Activated naive CD4-positive, alpha-beta T cell treated with anti-CD3 and anti-CD28 coated beads for 36 hours (primary cell): ENCODE data around the gene DENND1A. TPM values are rescaled to one million over a fixed set of nuclear protein-coding genes. Genes with fewer than 3 reads are reported as not detected.

Experiments used
- CTCF ChIA-PET: fragments of 350-600 bp; sonication (Branson Sonifier 250); formaldehyde crosslinking; loops from one replicate; lab custom pipeline; 2021; ENCODE audit warnings: antibody characterized with exemption; lab: Charles Lee
- DNase-seq: peaks from one replicate; pipeline ENCODE4 v3.0.0-alpha.2; 2020
- H3K27ac Mint-ChIP-seq: one replicate; pipeline ENCODE4 v1.8.0; 2021; ENCODE audit warnings: mild to moderate bottlenecking, mixed read lengths
- H3K27me3 Mint-ChIP-seq: one replicate; pipeline ENCODE4 v1.8.0; 2021; ENCODE audit warnings: low read depth, mixed read lengths
- H3K36me3 Mint-ChIP-seq: one replicate; pipeline ENCODE4 v1.8.0; 2021; ENCODE audit warnings: low read depth, mixed read lengths
- H3K4me1 Mint-ChIP-seq: one replicate; pipeline ENCODE4 v1.8.0; 2021; ENCODE audit warnings: low read depth, mixed read lengths
- H3K4me3 Mint-ChIP-seq: one replicate; pipeline ENCODE4 v1.8.0; 2021; ENCODE audit warnings: mild to moderate bottlenecking, moderate library complexity, mixed read lengths
- H3K9me3 Mint-ChIP-seq: one replicate; pipeline ENCODE4 v1.8.0; 2021; ENCODE audit warnings: mixed read lengths
- intact Hi-C: fragments of 100-400 bp; cut with micrococcal nuclease; formaldehyde crosslinking; loops from one replicate; pipeline ENCODE4 v1.15.1; 2023
- total RNA-seq, 2 experiments: library from RNA; stranded (reverse); gene quantifications; one replicate each; pipeline ENCODE4 v1.2.3, GENCODE V29; 2021

The DENND1A gene
- total RNA-seq, 2 experiments from 2014 or later: 28.4 to 29.6 TPM

DNA sequence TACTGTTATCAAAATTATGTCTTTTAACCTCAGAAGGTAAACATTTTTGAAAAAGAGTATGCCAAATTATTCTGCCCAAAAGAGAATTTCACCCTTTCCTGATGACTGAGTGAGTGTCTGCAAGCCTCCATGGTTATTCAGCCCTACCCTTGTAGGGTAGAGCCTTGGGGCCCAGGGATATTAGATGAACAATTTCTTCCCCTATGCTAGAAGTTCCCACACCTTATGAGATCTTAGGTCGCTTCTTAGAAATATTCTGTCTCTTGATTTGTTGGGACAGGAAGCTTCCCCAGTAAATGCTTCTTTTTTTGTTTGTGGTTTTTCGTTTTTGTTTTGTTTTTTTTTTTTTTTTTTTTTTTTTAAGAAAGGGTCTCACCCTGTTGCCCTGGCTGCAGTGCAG, 570.8 kb downstream of the DENND1A start:
- Mint-ChIP-seq H3K27me3 (peaks cover under 1% of the 10 kb centered on the region), H3K4me1 (peaks cover 4% of the 10 kb centered on the region), H3K27ac (no peak overlapping the region), H3K9me3 (no peaks in the 10 kb centered on the region), H3K4me3 (no peak overlapping the region), H3K36me3 (no peaks in the 10 kb centered on the region)
- no peak for DNase-seq
- intact Hi-C loops: no loop called here
- CTCF ChIA-PET: interaction anchor here (1.0 to 2.3 kb wide), 3 partner anchors 9 to 278 kb away, joined by 3 to 10 read pairs (median 5); no protein-coding TSS in a partner anchor

GRCh38 chr9:123358181-123358905, 571.6 kb downstream of the DENND1A start:
- Mint-ChIP-seq H3K4me1 (peaks cover 6% of the 10 kb centered on the region), H3K9me3 (no peaks in the 10 kb centered on the region), H3K4me3 (no peak overlapping the region), H3K36me3 (no peaks in the 10 kb centered on the region), H3K27ac (no peak overlapping the region), H3K27me3 (peaks cover 4% of the 10 kb centered on the region)
- CTCF ChIA-PET: interaction anchor here (2.3 kb wide), 1 partner anchor 9 kb away, joined by 10 read pairs; no protein-coding TSS in a partner anchor
- intact Hi-C loops: no loop called here
- no peak for DNase-seq

- intact Hi-C loops: no loop called here
- no peak overlapping the region for H3K27ac Mint-ChIP-seq
- H3K27me3 Mint-ChIP-seq: peaks cover 6% of the 10 kb centered on the region
- no peaks in the 10 kb centered on the region for H3K9me3 Mint-ChIP-seq
- no peaks in the 10 kb centered on the region for H3K36me3 Mint-ChIP-seq
- H3K4me3 Mint-ChIP-seq: no peak overlapping the region
- DNase-seq: no peak
- CTCF ChIA-PET: interaction anchor here (1.5 kb wide), 1 partner anchor 27 kb away, joined by 4 read pairs; no protein-coding TSS in a partner anchor
- H3K4me1 Mint-ChIP-seq: peaks cover 6% of the 10 kb centered on the region
Observed at GRCh38 chr9:123357743-123358059, 572.2 kb downstream of the DENND1A start.

DNA sequence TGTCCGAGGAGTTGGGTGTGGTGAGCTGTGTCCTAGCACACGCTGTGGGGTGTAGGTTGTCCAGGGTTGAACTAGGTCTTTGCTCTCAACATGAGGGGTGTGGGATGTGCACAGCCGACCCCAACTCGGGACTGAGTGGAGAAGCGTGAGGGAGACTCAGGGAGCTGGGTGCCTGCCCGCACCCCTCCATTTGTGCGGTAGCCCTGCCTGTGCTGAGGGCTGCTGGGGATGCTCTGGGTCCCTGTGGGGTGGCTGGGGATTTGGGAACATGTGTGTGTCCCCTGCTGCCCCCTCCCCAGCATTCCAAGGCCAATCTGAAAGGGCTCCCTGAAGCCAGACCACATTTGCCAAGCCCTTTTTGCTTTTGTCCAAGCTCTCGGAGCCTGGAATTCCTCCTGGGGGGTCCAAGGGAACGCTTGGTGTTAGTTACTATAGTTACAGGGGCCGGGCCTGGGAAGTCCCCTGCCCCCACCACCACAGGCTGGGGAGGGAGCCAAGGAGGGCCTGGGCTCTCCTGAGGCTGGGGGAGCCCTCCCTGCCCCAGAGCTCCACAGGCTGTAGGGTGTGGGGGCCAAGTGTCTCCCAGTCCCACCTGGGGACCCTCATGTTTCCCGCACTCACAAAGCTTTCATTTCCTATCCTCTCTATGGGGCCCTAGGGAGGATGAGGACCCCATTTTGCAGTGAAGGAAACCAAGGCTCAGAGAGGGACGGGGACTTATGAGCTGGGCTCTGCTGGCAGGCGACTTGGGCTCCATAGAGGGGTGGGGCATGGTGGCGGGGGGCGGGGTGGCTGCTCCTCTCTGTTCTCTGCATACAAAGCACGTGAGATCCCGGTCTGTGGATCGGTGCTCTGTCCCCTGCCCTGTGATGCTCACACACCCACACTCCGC, 572.8 kb downstream of the DENND1A start:
- CTCF ChIA-PET: interaction anchor here (1.5 kb wide), 1 partner anchor 28 kb away, joined by 4 read pairs; no protein-coding TSS in a partner anchor
- peaks cover 6% of the 10 kb centered on the region for H3K4me1 Mint-ChIP-seq
- no peak overlapping the region for H3K4me3 Mint-ChIP-seq
- intact Hi-C loops: no loop called here
- no peaks in the 10 kb centered on the region for H3K36me3 Mint-ChIP-seq
- H3K27me3 Mint-ChIP-seq: peaks cover 10% of the 10 kb centered on the region
- no peak overlapping the region for H3K27ac Mint-ChIP-seq
- H3K9me3 Mint-ChIP-seq: no peaks in the 10 kb centered on the region
- DNase-seq: no peak

DNA sequence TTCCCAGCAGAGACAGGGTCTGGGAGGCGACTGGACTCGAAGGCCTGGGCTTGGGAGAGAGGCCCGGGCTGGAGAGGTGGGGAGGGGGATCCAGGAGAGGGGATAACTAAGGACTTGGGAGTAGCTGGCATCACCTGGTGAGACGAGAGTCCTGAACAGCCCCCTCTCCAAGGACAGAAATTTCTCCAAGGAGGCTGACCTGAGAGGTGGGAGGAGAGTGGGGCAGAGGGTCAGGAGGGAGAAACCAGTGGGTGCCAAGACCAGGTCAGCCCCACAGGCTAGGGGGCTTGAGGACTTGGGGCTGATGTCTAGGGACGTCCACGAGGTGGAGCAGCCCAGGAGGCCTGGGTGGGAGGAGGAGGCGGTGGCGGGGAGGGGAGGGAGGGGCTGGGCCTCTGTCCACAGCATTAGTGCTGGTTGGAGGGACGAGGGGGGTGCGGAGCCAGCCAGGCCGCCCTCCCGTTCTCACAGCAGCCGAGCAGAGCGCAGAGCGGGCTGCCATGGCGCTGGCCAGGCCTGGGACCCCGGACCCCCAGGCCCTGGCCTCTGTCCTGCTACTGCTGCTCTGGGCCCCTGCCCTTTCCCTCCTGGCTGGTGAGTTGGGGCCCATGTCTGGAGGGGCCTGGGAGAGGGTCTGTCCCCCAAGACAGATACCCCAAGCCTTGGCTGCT, 574.0 kb downstream of the DENND1A start, which contains the start of gene CRB2:
CRB2 (plus strand) TSS at position 437 of the 671 bp plus-strand sequence; CDS start at position 501, 64 bp downstream.
- no peaks in the 10 kb centered on the region for H3K36me3 Mint-ChIP-seq
- CTCF ChIA-PET: interaction anchor here (1.8 to 4.4 kb wide), 3 partner anchors 8 to 263 kb away, joined by 8 to 25 read pairs (median 10); no protein-coding TSS in a partner anchor
- H3K27me3 Mint-ChIP-seq: peaks cover 10% of the 10 kb centered on the region
- no peak within 1 kb of the TSS for H3K4me3 Mint-ChIP-seq
- H3K9me3 Mint-ChIP-seq: no peaks in the 10 kb centered on the region
- peaks cover 6% of the 10 kb centered on the region for H3K4me1 Mint-ChIP-seq
- H3K27ac Mint-ChIP-seq: no peak within 1 kb of the TSS
- no peak for DNase-seq
- intact Hi-C loops: no loop called here

DNA sequence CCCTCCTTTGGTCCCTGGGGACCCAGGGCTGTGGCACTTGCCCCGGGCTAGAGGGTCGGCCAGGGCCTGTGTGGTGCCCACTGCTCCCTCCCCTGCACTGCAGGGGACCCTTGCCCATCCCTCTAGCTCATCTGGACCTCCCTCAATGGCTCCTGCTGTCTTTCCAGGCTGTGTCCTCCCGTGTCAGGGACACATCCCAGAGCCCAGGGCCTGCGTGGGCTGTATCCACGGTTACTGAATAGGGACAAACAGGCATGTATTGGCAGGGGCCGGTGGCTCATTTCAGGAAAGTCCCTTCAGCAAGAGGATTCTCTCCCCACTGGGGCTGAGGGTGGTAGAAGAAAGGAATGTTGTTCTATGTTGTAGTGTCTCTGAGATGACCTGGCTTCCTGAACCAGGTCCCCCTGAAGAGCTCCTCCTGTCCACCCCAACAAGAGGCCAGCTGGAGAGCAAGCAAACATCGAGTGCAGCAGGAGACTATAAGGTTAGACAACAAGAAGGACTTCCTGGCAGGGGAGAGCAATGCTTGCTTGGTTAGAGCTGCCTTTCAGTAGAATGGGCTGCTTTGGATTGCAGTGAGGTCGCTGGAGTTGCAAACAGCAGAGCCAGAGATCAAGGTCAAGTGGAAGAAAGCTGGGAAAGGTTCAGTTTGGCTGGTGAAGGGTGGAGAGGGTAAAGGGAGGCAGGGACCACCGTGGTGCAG, 575.0 kb downstream of the DENND1A start:
- no peak overlapping the region for H3K27ac Mint-ChIP-seq
- no peaks in the 10 kb centered on the region for H3K9me3 Mint-ChIP-seq
- intact Hi-C loops: loop anchor here (1.0 kb wide), 3 partner anchors 30 to 686 kb away; no protein-coding TSS in a partner anchor
- H3K27me3 Mint-ChIP-seq: peaks cover 10% of the 10 kb centered on the region
- H3K4me1 Mint-ChIP-seq: peaks cover 5% of the 10 kb centered on the region
- H3K36me3 Mint-ChIP-seq: no peaks in the 10 kb centered on the region
- no peak for DNase-seq
- H3K4me3 Mint-ChIP-seq: no peak overlapping the region
- CTCF ChIA-PET: interaction anchor here (0.7 to 4.4 kb wide), 16 partner anchors 9 to 538 kb away, joined by 3 to 25 read pairs (median 4); no protein-coding TSS in a partner anchor

DNA sequence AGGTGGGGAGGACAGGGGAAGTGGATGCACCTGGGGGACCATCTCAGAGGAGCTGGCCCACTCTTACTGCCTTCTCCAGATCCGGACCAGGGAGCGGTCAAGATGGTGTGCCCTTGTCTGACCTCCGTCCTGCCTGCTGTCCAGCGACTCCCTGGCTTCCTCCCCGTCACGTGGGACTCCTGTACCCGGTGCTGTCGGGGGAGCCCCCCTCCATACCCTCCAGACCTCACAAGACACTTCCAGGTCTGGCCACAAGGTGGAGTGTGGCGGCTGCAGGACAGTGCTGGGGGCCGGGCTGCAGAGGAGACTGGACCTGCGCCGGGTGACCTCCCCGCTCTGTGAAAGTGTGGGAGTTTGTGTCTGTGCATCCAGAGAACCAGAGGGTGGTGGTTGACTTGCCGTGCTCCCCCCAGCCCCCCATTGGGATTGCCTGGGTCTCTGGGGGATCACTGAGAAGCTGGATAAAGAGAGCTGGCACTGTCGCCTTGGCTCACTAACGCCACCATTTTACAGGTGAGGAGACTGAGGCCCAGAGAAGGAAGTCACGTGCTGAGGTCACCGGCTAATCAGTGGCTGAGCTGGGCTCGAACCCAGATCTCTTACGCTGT, 575.8 kb downstream of the DENND1A start:
- Mint-ChIP-seq H3K27me3 (peaks cover 10% of the 10 kb centered on the region), H3K9me3 (no peaks in the 10 kb centered on the region), H3K4me3 (no peak overlapping the region), H3K27ac (no peak overlapping the region), H3K36me3 (no peaks in the 10 kb centered on the region), H3K4me1 (peaks cover 3% of the 10 kb centered on the region)
- peak; percentile 68 for DNase-seq
- CTCF ChIA-PET: interaction anchor here (0.7 to 4.4 kb wide), 19 partner anchors 9 to 538 kb away, joined by 3 to 25 read pairs (median 4); no protein-coding TSS in a partner anchor
- intact Hi-C loops: loop anchor here (1.0 kb wide), 3 partner anchors 31 to 687 kb away; no protein-coding TSS in a partner anchor

DNA sequence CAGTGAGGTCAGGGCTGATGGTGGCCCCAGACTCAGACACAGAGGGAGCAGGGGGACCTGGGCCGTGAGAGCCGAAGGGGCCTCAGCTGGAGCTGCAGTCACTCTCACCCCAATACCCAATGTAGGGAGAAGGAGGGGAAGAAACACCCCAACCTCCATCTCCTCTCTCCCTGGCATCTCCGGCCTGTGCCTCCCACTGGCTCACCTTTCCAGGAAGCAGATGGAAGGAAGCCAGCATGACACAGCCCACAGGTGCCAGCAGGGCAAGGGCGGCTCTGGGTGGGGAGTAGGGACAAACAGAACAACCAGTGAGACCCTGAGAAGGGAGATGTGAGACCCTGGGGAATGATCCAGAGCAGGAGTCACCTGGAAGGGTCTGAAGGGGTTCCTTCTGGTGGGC, 576.9 kb downstream of the DENND1A start:
- intact Hi-C loops: no loop called here
- no peaks in the 10 kb centered on the region for H3K36me3 Mint-ChIP-seq
- CTCF ChIA-PET: interaction anchor here (0.8 to 4.4 kb wide), 7 partner anchors 32 to 273 kb away, joined by 3 to 25 read pairs (median 4); no protein-coding TSS in a partner anchor
- peaks cover 10% of the 10 kb centered on the region for H3K27me3 Mint-ChIP-seq
- H3K4me1 Mint-ChIP-seq: peaks cover 3% of the 10 kb centered on the region
- H3K9me3 Mint-ChIP-seq: no peaks in the 10 kb centered on the region
- no peak overlapping the region for H3K27ac Mint-ChIP-seq
- DNase-seq: no peak
- no peak overlapping the region for H3K4me3 Mint-ChIP-seq

DNA sequence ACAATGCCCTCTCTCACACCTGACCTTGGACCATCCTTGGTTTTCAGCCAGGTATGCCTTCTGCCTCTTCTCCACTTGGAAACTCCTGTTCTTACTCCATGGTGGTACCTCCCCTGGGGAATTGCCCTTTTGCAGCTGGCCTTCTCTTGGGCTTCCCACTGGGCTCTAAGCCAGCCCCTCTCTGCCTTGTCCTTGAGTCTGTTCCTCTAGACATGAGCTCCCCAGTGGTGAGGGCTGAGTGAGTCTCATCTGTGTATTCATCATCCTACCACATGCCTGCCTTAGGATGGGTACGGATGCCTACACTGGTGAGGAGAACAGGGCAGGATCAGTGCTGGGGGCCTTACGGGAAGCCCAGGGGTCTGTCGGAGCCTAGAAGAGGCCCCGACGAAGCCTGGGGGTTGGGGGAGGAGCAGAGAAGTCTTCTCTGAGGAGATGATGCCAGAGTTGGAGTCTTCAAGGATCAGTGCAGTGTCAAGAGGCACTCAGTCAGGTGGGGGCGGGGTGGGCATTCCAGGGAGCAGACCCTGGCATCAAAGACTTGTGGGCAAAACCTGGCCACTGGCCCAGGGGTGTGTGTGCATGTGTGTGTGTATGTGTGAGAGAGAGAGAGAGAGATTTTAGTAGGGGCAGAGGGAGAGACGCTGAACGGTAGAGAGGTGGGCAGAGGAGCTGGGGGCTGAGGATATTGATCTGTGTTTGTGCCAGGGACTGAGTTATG, 579.2 kb downstream of the DENND1A start:
- Mint-ChIP-seq H3K4me1 (peaks cover 3% of the 10 kb centered on the region), H3K4me3 (no peak overlapping the region), H3K27ac (no peak overlapping the region), H3K36me3 (no peaks in the 10 kb centered on the region), H3K27me3 (peaks cover 10% of the 10 kb centered on the region), H3K9me3 (no peaks in the 10 kb centered on the region)
- intact Hi-C loops: loop anchor here (1.0 kb wide), 6 partner anchors 35 to 885 kb away; no protein-coding TSS in a partner anchor
- DNase-seq: no peak
- CTCF ChIA-PET: interaction anchor here (0.6 to 3.3 kb wide), 27 partner anchors 9 to 441 kb away, joined by 3 to 35 read pairs (median 5); no protein-coding TSS in a partner anchor

DNA sequence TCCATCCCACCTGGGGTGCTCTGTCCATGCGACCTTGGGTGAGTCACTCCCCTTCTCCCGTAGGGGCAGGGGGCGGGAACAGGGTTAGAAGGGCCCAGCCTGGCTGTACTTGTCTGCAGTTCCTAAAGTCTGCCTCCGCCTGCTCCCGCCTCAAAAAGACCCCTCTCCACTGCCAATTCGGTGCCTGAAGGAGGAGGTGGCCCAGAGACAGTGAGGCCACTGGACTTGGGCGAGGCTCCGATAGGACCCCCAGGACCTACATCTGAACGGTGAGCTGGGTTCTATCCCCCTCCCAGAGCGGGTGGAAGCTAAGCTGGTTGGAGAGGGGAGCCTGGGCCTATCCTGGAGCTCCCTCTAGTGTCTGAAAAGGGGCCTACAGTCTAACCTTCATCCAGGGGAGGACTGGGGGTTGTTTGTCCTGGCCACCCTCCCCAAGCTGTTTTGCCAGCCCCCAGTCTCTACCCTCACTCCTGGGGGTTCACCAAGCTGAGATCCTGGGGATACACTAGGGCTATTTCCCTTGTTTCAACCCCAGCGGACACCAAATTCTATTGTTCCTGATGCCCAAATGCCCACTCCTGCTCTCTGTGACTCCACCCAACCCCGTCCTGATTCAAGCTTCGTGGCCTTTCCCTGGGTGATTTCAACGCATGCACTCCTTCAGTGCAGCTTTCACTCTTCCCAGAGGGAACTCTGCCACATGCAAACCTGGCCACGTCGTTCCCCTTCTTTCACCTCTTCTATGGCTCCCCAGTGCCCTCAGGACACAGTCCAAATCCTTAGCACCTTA, 580.0 kb downstream of the DENND1A start:
- no peak overlapping the region for H3K27ac Mint-ChIP-seq
- H3K4me1 Mint-ChIP-seq: peaks cover 3% of the 10 kb centered on the region
- no peaks in the 10 kb centered on the region for H3K36me3 Mint-ChIP-seq

More for the DNA sequence above, 580.0 kb downstream of the DENND1A start:
- CTCF ChIA-PET: interaction anchor here (0.5 to 3.3 kb wide), 43 partner anchors 10 to 971 kb away, joined by 3 to 35 read pairs (median 4); no protein-coding TSS in a partner anchor
- peak; percentile 77 for DNase-seq
- H3K9me3 Mint-ChIP-seq: no peaks in the 10 kb centered on the region
- no peak overlapping the region for H3K4me3 Mint-ChIP-seq
- peaks cover 10% of the 10 kb centered on the region for H3K27me3 Mint-ChIP-seq
- intact Hi-C loops: loop anchor here (1.0 to 10.0 kb wide), 7 partner anchors 35 to 1225 kb away; no protein-coding TSS in a partner anchor
